SIG-M5 treated with dmso at 0.1 percent for 504 hours (cell line): ENCODE results near the gene TAGLN3.

Source experiments
- DNase-seq: peaks from one replicate; lab custom pipeline; 2025; ENCODE audit not compliant: unreplicated experiment; lab: John Stamatoyannopoulos, UW

The TAGLN3 gene

GRCh38 chr3:111998636-111999483 lies at the start of gene TAGLN3:
TSS of gene TAGLN3 (plus strand) at chr3:111998922. CDS start at chr3:111999423, 501 bp downstream.
- DNase-seq, result no peak

- no peak for DNase-seq
These were observed 49.0 kb upstream of the TAGLN3 start for GRCh38 chr3:111949712-111950111.

GRCh38 chr3:111951032-111951431 lies 47.7 kb upstream of the TAGLN3 start:
- DNase-seq, result no peak

GRCh38 chr3:111952086-111952485 lies 46.6 kb upstream of the TAGLN3 start:
- no peak for DNase-seq

GRCh38 chr3:111952866-111953450 lies 45.8 kb upstream of the TAGLN3 start:
- DNase-seq, result no peak

- DNase-seq, result no peak
These were observed 44.3 kb upstream of the TAGLN3 start for GRCh38 chr3:111954228-111954990.

GRCh38 chr3:111955876-111956275 lies 42.8 kb upstream of the TAGLN3 start:
- DNase-seq, result no peak

- no peak for DNase-seq
These were observed 42.3 kb upstream of the TAGLN3 start for GRCh38 chr3:111956449-111956848.

GRCh38 chr3:111956995-111957734 lies 41.6 kb upstream of the TAGLN3 start:
- DNase-seq, result no peak

- no peak for DNase-seq
These were observed 37.1 kb upstream of the TAGLN3 start for GRCh38 chr3:111961461-111962164.

- DNase-seq, result no peak
These were observed 35.3 kb upstream of the TAGLN3 start for GRCh38 chr3:111963424-111963823.

GRCh38 chr3:111965484-111965883 lies 33.2 kb upstream of the TAGLN3 start:
- DNase-seq, result no peak

GRCh38 chr3:111967068-111967467 lies 31.7 kb upstream of the TAGLN3 start:
- DNase-seq, result no peak

- peak; percentile 83 for DNase-seq
These were observed 31.0 kb upstream of the TAGLN3 start for GRCh38 chr3:111967651-111968274.

- DNase-seq, result no peak
These were observed 30.2 kb upstream of the TAGLN3 start for GRCh38 chr3:111968319-111969054.

- no peak for DNase-seq
These were observed 28.3 kb upstream of the TAGLN3 start for GRCh38 chr3:111970376-111970775.

- DNase-seq, result no peak
These were observed 27.1 kb upstream of the TAGLN3 start for GRCh38 chr3:111971533-111972130.

- DNase-seq, result no peak
These were observed 25.8 kb upstream of the TAGLN3 start for GRCh38 chr3:111972891-111973290.

- no peak for DNase-seq
These were observed 23.6 kb upstream of the TAGLN3 start for GRCh38 chr3:111975131-111975530.
